Stomach (tissue), 9 donors: ENCODE results near the gene GSTM2. TPM values are rescaled to one million over a fixed set of nuclear protein-coding genes. Genes with fewer than 3 reads are reported as not detected.
A peak's percentile ranks its signal among the peaks of the same experiment; 100 is the strongest.

Experiments used
- DNase-seq, 2 donors: peaks; one replicate each; pipeline versions ENCODE4 v3.0.0 to v3.0.0-alpha.2; 2013 to 2019
- H3K27ac ChIP-seq, 5 donors: fragments of 200-600 bp in 4 of 5; sonication (generic) in 4 of 5; one replicate each; pipeline ENCODE4 v1.5.1; 2013 to 2019; ENCODE audit warnings: mild to moderate bottlenecking in 1 of 5, moderate library complexity in 1 of 5
- H3K27me3 ChIP-seq, 3 donors: fragments of 200-600 bp; sonication (generic); one replicate each; pipeline ENCODE4 v1.5.1; 2017 to 2019; ENCODE audit warnings: mixed run types in 1 of 3
- H3K36me3 ChIP-seq, 4 donors: fragments of 200-600 bp; sonication (generic); 1 replicate in 3 of 4; 2 replicates in 1 of 4; pipeline ENCODE4 v1.5.1; 2016 to 2019
- H3K4me1 ChIP-seq, 4 donors: fragments of 200-600 bp; sonication (generic); one replicate each; pipeline ENCODE4 v1.5.1; 2016 to 2019
- H3K4me3 ChIP-seq, 4 donors: fragments of 200-600 bp; sonication (generic) in 3 of 4; one replicate each; pipeline ENCODE4 v1.5.1; 2016 to 2019; ENCODE audit warnings: mild to moderate bottlenecking in 1 of 4
- H3K9me3 ChIP-seq, 4 donors: fragments of 200-600 bp; sonication (generic); one replicate each; pipeline ENCODE4 v1.5.1; 2016 to 2019
- CTCF ChIP-seq, 7 experiments: fragments of 450-650 bp in 4 of 7; fragments of 200-600 bp in 3 of 7; sonication (generic) in 3 of 7; IDR thresholded peaks; one replicate each; pipeline ENCODE4 v1.5.1; 2016 to 2019; ENCODE audit warnings: antibody characterized with exemption in 7 of 7, control low read depth in 2 of 7, mild to moderate bottlenecking in 1 of 7
- EP300 ChIP-seq: sonication (generic); formaldehyde crosslinking; IDR thresholded peaks from one replicate; pipeline ENCODE4 v1.6.1; 2017; ENCODE audit warnings: antibody characterized with exemption
- POLR2A ChIP-seq, 4 donors: fragments of 450-650 bp; IDR thresholded peaks; one replicate each; pipeline ENCODE4 v1.6.1; 2016; ENCODE audit warnings: antibody characterized with exemption in 4 of 4, control low read depth in 2 of 4, mild to moderate bottlenecking in 1 of 4, moderate library complexity in 1 of 4
- POLR2AphosphoS5 ChIP-seq, 3 donors: sonication (generic); formaldehyde crosslinking; IDR thresholded peaks; one replicate each; pipeline ENCODE4 v1.6.1; 2016; ENCODE audit warnings: antibody characterized with exemption in 3 of 3
- WGBS, 5 donors: extraction: QIAGEN DNeasy Blood & Tissue Kit in 3 of 5; methylation state at CpG; one replicate each; pipeline versions ENCODE4 v1.1.5 to v1.1.7; 2013 to 2018; 5-methylcytosine and 5-hydroxymethylcytosine counted together
- intact Hi-C: fragments of 100-400 bp; cut with DNase I; formaldehyde crosslinking; loops from one replicate; pipeline ENCODE4 v1.15.1; 2023; ENCODE audit warnings: low total_unique reads
- polyA plus RNA-seq, 3 donors: library from polyadenylated mRNA; stranded (reverse); fragments of 200-250 nt; gene quantifications; one replicate each; pipeline ENCODE4 v1.2.3, GENCODE V29; 2013
- total RNA-seq, 5 donors: library from RNA; depleted of rRNA; stranded (reverse); fragments of >200 nt; gene quantifications; one replicate each; pipeline versions ENCODE4 v1.1.0 to v1.2.3, GENCODE V29; 2014 to 2016
- donor health status: healthy with polysubstance abuse.
- donor health status: Bipolar disorder and iron deficiency.
- donor health status: healthy.

GSTM2 gene
- total and polyA plus RNA-seq, 8 donors = 22.3 to 219 (median 124) TPM

- intact Hi-C loops = no loop called here
- Histone ChIP-seq H3K4me3 (no peak overlapping the region), H3K36me3 (peaks cover 49 to 60% (median 51%) of the 10 kb centered on the region in 4 donors), H3K9me3 (no peaks in the 10 kb centered on the region), H3K4me1 (peaks cover 27 to 53% (median 43%) of the 10 kb centered on the region in 4 donors), H3K27me3 (no peaks in the 10 kb centered on the region), H3K27ac (peak overlapping the region in 3 of 5 donors; percentile 26 to 35 (median 32))
- peak in 1 of 2 donors; percentile 54 for DNase-seq
- TF ChIP-seq EP300 = no peak
- no peak for TF ChIP-seq POLR2AphosphoS5 (IDR thresholded peaks at IDR 0.05)
- no peak for TF ChIP-seq CTCF (IDR thresholded peaks at IDR 0.05)
- no peak for TF ChIP-seq POLR2A (IDR thresholded peaks at IDR 0.05)
- WGBS, 5 donors = 76 to 87% (median 84%) methylated on average over 20 to 32 of the region's 32 CpGs
These were observed 42.0 kb upstream of the GSTM2 start for GRCh38 chr1:109625601-109626560.

GRCh38 chr1:109626682-109627408 is 41.0 kb upstream of the GSTM2 start:
- Histone ChIP-seq H3K4me1 (peaks cover 21 to 50% (median 38%) of the 10 kb centered on the region in 4 donors), H3K4me3 (no peak overlapping the region), H3K27me3 (no peaks in the 10 kb centered on the region), H3K36me3 (peaks cover 55 to 70% (median 60%) of the 10 kb centered on the region in 4 donors), H3K27ac (peak overlapping the region in 1 of 5 donors; percentile 32), H3K9me3 (no peaks in the 10 kb centered on the region)
- WGBS, 5 donors = 94 to 98% (median 94%) methylated on average over 13 to 21 of the region's 21 CpGs
- TF ChIP-seq EP300 (no peak), POLR2A (IDR thresholded peaks at IDR 0.05) (no peak), CTCF (IDR thresholded peaks at IDR 0.05) (no peak), POLR2AphosphoS5 (IDR thresholded peaks at IDR 0.05) (no peak)
- intact Hi-C loops = no loop called here
- DNase-seq = no peak

- DNase-seq = no peak
- no peaks in the 10 kb centered on the region for H3K9me3 ChIP-seq
- TF ChIP-seq POLR2AphosphoS5 (IDR thresholded peaks at IDR 0.05) = no peak
- no peak for TF ChIP-seq POLR2A (IDR thresholded peaks at IDR 0.05)
- no peak for TF ChIP-seq EP300
- no peak for TF ChIP-seq CTCF (IDR thresholded peaks at IDR 0.05)
- no peaks in the 10 kb centered on the region for H3K27me3 ChIP-seq
- 92 to 95% (median 94%) methylated on average over 14 to 23 of the region's 23 CpGs for WGBS, 5 donors
- H3K4me1 ChIP-seq = peaks cover 15 to 49% (median 33%) of the 10 kb centered on the region in 4 donors
- H3K27ac ChIP-seq = no peak overlapping the region
- H3K4me3 ChIP-seq = no peak overlapping the region
- peaks cover 55 to 75% (median 61%) of the 10 kb centered on the region in 4 donors for H3K36me3 ChIP-seq
- intact Hi-C loops = no loop called here
These were observed 40.0 kb upstream of the GSTM2 start for GRCh38 chr1:109627692-109628399.
